Activated T-cell treated with anti-CD3 and anti-CD28 coated beads, Interleukin-2, amount 50 U/mL, for 4 hours (primary cell): ENCODE measurements around the gene RUNX3. TPM values are rescaled to one million over a fixed set of nuclear protein-coding genes. Genes with fewer than 3 reads are reported as not detected.

Experiments
- total RNA-seq, 3 donors: library from RNA; stranded (reverse); gene quantifications; one replicate each; pipeline ENCODE4 v1.2.1, GENCODE V29; 2021

The RUNX3 gene
- total RNA-seq, 3 donors from 2014 or later = 236 to 264 (median 258) TPM

Other genes starting within 250 kb of the RUNX3 start
- gene CLIC4, start 184.8 kb downstream of the RUNX3 start, total RNA-seq = 10 to 100 TPM in 2 of 3 donors, 1 to 10 TPM in 1; 8.5 to 26.0 (median 12.3) TPM